ENCODE measurements around the gene RSPH1.
A peak's percentile ranks its signal among the peaks of the same experiment; 100 is the strongest.

The RSPH1 gene

DNA sequence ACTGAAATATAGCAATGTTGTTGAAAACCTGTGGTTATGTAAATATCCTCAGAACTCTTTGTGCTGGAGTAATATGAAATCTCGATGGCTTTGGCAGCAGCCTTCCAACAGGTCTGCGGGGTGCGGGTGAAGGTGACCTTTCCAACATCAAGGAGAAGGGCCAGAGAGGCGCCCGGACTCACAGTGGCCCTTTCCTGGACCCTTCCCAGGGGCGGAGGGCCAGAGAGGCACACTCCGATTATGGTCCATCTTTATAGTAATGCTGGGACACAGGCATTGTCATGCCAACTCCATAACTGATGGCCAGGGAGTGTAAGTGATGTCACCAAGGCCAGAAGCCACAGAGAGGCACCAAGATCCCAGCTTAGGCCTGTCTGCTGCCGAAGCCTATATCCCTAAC is 35.7 kb upstream of the RSPH1 start:
- DNase-seq = no peak

DNA sequence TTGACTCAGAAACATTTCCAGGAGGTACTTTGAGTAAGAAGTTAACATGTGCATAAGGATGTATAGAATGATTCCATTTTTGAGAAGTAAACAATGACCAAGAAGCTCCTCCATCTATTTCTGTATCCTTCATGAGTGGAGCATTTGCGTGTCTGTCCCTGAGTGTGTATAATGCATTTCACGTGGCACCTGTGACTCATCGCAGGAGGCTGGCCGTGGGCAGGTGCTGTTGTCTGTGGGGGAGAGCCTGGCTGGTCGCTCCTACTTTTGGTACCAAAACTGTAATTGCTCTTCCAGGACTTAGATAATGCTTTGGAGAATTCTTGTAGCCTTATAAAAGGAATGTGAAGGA is 34.1 kb upstream of the RSPH1 start:
- no peak for DNase-seq

DNA sequence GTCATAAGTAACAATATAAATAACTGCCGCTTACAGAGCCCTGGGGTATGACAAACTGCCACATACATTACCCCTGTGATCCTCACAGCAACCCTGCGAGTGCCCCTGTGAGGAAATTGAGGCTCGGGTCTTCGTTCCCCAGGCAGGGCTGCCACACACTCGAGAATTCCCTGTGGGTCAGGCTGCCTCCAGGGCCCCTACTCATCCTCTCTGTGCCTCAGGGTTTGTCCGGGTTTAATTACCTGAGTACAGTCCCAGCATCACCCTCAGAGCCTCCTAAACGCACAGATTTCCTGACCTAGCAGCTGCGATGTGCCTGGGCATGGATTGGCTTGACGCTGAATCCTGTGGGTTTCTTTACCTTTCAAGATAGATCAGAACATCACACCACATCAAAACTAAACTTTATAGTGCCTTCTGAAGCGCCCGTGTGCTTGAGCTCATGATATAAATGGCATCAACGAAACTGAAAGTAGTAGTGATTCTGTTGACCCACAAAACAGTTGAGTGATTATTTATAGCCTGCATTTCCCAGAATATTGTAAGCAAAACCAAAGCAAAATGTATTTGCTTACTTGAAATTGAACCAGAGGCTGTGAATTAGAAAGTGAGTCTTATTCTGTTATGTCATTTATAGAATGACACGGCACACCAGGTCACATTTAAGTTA is 31.6 kb upstream of the RSPH1 start:
- no peak for DNase-seq

- no peak for DNase-seq
Measured at GRCh38 chr21:42527127-42527488, 31.1 kb upstream of the RSPH1 start.

- DNase-seq = peak; percentile 31
Measured at GRCh38 chr21:42526379-42526727, 30.3 kb upstream of the RSPH1 start.

DNA sequence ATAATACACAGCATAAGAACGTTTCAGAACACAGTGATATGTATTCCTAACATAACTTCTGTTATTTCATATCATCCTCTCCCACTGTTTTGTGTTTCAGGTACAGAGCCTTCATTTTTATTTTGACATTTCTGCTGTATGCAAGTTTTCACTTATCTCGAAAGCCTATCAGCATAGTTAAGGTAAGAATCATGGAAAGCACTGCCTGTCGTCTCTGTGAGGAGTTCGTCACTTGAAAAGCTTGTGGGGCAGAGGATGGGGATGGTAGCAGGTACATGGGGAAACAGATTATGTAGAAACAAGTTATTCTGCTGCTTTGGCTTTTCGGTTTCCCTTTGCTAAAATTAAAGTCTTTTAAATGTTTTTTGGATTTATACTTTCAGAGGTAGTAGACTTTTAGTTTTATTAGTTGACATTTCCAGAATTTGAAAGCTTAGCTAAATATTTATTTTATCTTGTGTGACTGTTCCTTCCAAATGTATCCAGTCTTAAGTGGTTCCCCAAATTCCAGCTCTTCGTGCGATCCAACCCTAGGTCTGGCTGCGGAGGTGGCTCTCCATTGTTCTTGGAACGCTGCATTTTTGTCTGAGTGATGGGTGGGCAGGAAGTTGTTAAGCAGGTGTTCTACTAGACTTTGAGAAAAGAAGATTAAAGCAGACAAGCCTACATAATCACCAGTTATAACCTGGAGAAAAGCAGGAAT is 29.8 kb upstream of the RSPH1 start:
- peak; percentile 22 for DNase-seq

- no peak for DNase-seq
Measured at GRCh38 chr21:42525029-42525581, 29.1 kb upstream of the RSPH1 start.

GRCh38 chr21:42524341-42525028 is 28.5 kb upstream of the RSPH1 start:
- DNase-seq = peak; percentile 92

DNA sequence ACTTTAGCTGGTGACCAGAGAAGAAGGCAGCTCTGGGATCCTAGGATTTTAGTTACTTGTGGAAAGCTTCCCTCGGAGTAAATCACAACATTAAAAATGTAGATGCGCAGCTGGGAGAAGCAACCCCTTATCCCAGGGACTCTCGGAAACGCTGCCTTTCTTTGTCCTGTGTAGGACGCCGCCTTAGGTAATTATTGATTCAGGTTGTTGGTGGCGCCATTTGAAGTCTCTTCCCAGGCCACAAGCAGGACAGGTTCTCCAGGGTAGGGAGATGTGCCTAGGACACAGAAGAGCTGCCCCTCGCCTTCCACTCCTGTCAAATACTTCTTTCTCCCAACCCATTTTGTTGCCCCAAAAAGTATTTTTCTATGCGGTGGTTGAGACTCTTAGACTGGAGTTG is 27.9 kb upstream of the RSPH1 start:
- no peak for DNase-seq

- no peak for DNase-seq
Measured at GRCh38 chr21:42523211-42523610, 27.2 kb upstream of the RSPH1 start.

DNA sequence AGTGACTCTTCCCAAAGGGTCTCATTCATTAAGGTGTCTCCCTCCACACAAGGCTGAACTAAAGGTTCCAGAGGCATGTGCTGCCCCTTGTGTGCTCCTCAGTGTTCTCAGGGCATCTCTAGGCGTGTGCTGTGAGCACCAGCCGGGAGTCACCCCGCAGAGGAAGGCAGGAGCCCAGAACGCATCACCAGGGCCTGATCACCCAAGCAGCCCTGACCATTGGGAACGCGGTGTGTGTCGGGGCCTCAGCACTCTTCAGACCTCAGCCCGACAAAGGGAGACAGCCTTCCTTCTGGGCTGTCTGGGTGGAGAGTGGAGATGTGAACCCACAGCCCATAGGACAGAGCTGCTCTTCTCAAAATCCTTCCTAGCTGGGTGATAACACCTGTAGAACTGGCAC is 26.7 kb upstream of the RSPH1 start:
- no peak for DNase-seq

- no peak for DNase-seq
Measured at GRCh38 chr21:42522271-42522670, 26.2 kb upstream of the RSPH1 start.

DNA sequence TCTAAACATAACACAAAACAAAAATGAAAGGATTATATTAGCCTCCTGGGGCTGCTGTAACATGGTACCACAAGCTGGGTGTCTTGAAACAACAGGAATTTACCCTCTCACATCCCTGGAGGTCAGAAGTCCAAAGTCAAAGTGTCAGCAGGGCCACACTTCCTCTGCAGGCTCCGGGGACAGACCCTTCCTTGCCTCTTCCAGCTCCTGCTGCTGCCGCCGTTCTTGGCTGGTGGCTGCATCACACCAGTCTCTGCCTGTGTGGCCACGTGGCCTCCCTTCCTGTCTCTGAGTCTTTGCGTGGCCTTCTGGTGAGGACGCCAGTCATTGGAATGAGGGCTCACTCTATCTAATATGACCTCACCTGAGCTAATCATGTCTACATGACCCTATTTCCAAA is 25.8 kb upstream of the RSPH1 start:
- no peak for DNase-seq

- DNase-seq = no peak
Measured at GRCh38 chr21:42521384-42521783, 25.4 kb upstream of the RSPH1 start.

DNA sequence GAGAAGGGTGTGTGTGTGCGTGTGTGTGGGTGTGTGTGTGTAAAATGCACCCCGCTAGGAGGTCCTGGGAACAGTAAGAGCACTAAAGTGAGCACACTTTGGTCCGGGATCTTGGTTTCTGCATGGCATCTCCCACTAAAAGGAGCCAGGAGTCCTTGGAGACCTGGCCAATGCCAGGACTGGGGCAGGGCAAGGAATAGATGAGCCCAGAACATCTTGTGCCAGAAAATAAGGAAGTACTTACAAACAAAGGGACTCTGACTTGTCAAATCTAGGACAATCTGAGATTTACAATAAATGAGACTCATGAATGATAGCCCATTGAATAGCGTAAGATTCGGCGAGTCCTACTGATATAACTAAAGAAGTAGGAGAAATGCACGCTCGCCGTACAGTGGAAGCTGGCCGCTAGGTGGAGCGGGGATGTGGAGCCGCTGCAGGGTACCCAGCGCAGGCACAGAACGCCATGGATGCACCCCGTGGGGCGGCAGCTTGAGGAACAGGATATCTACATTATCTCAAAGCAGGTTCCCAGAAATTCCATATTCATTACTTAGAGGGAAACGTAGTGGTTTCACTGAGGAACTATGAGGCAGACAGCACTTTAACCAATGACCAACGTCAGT is 24.7 kb upstream of the RSPH1 start:
- DNase-seq = no peak

DNA sequence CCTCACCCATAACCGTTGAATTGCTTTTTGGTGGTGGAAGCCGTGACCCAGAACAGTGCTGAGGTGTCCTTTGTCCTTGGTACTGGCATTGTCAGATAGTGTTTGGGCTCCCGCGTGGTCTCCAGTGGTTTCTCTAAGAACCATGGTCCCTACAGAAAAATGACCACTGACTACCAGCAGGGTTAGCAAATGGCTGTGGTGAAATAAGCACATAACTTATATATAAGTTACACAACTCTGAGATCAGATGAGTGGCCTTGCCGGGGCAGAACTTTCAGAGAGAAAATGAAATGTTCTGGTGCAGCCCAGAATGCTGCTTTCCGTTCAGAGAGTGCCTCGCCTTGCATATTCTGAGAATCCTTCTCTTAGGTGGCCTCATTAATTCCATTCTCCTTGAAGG is 22.6 kb upstream of the RSPH1 start:
- DNase-seq = no peak

GRCh38 chr21:42518215-42518614 is 22.2 kb upstream of the RSPH1 start:
- DNase-seq = no peak

DNA sequence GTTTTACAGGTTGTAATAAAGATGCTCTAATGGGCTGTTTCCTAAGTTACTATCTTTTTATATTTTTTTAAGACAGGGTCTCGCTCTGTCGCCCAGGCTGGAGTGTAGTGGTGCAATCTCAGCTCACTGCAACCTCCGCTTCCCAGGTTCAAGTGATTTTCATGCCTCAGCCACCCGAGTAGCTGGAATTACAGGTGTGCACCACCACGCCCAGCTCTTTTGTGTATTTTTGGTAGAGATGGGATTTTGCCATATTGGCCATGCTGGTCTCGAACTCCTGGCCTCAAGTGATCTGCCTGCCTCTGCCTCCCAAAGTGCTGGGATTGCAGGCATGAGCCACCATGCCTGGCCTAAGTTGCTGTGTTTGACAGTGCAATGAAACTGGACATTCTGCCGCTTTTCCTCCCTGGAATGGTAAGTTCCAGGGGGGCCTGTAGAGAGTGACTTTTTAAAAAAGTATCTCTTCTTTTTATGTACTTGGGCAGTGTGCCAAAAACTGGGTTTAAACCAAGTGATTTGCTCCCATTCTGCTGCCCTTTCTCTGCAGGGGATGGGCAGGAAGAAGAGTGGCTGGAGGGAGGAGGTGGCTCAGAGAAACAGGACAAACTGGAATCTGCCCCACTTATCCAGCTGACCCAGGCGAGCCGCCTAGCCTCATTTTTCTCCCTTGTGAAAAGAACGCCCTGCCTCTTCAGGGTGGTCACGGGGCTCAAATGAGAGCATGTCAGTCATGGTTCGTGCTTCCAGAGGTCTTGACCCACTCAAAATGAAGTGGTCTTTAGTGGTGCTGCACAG is 19.9 kb upstream of the RSPH1 start:
- DNase-seq = peak; percentile 90

GRCh38 chr21:42514883-42515228 is 18.8 kb upstream of the RSPH1 start:
- no peak for DNase-seq

DNA sequence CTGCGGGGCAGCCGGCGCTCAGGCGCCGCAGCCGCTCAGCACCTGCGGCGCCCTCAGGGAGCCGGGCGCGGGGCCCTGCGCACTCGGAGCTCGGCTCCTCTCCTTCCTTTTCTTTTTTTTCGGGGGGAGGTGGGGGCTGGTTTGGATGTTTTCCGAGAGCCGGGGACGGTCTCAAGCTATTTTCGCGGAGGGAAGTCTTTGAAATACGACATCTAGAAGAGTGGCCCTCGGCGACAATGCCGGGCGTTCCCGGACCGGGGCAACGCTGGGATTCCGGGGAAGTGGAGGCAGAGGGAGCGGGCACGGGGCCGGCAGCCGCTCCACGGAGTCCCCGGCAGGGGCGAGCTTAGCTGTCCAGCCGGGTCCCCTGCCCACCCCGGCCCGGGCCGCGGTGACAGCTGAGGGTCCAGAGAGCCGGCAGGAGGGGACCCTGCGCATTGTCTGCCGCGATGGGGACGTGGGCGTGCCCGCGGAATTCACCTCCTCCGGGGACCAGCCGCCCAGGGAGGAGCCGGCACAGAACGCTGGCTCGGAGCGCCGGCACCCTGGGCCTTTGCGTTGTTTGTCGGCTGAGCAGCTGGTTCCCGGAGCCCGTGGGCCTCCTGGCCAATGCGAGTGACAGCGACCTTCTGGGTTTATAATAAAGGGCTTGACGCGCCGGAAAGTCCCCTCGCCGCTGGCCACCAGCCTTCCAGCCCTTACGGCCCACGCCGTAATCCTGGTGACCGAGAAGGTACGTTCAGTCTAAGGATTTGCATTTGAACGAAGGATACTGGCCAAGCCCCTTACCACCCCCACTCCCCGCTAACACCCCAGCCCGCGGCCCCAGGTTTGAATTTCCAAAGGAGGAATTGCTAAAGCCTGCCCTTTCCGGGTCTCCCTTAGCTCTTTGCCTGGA is 18.2 kb upstream of the RSPH1 start:
- peak; percentile 79 for DNase-seq

- peak; percentile 67 for DNase-seq
Measured at GRCh38 chr21:42513151-42513984, 17.3 kb upstream of the RSPH1 start, which contains the start of gene SLC37A1. TSS of gene SLC37A1 (plus strand) at chr21:42513852. CDS start at chr21:42518455, 4,603 bp downstream.

Data from eye (tissue), 1 donor.